GM23338 (cell line): ENCODE data around the gene NLGN3. TPM values are rescaled to one million over a fixed set of nuclear protein-coding genes. Genes with fewer than 3 reads are reported as not detected.

Experiments
- ATAC-seq: fragments of 200-7000 bp; cut with Tn5 transposase; 3 replicates; pipeline ENCODE4 v1.9.1; 2020
- DNase-seq: peaks from one replicate; pipeline ENCODE4 v3.0.0-alpha.2; 2015; ENCODE audit warnings: low spot score
- H2AFZ ChIP-seq: fragments of 200-600 bp; sonication (generic); 2 replicates; pipeline ENCODE4 v1.8.0; 2016; ENCODE audit warnings: antibody characterized with exemption, mild to moderate bottlenecking, moderate library complexity
- H3F3A ChIP-seq: fragments of 200-600 bp; sonication (generic); replicated peaks from 2 replicates; pipeline ENCODE4 v1.8.0; 2017; ENCODE audit warnings: antibody characterized with exemption, mixed run types, low read depth
- H3K27ac ChIP-seq: fragments of 200-600 bp; sonication (generic); 2 replicates; pipeline ENCODE4 v1.6.1; 2016; ENCODE audit warnings: low read depth
- H3K27me3 ChIP-seq: fragments of 200-600 bp; sonication (generic); 2 replicates; pipeline ENCODE4 v1.8.0; 2016; ENCODE audit warnings: mild to moderate bottlenecking, mixed run types, moderate library complexity; ENCODE audit not compliant: insufficient read depth
- H3K36me3 ChIP-seq: fragments of 200-600 bp; sonication (generic); 2 replicates; pipeline ENCODE4 v1.8.0; 2016; ENCODE audit warnings: mild to moderate bottlenecking; ENCODE audit not compliant: insufficient read depth
- H3K4me1 ChIP-seq: fragments of 200-600 bp; sonication (generic); 2 replicates; pipeline ENCODE4 v1.8.0; 2016; ENCODE audit warnings: mild to moderate bottlenecking, moderate library complexity; ENCODE audit not compliant: insufficient read depth
- H3K4me2 ChIP-seq: fragments of 200-600 bp; sonication (generic); 2 replicates; pipeline ENCODE4 v1.7.1; 2017; ENCODE audit warnings: mixed run types
- H3K4me3 ChIP-seq: fragments of 200-600 bp; sonication (generic); 2 replicates; pipeline ENCODE4 v1.6.1; 2016; ENCODE audit warnings: mixed run types
- H3K79me2 ChIP-seq: fragments of 200-600 bp; sonication (generic); replicated peaks from 2 replicates; pipeline ENCODE4 v1.8.0; 2017; ENCODE audit warnings: mild to moderate bottlenecking; ENCODE audit not compliant: insufficient read depth
- H3K9me2 ChIP-seq: fragments of 200-600 bp; sonication (generic); 2 replicates; pipeline ENCODE4 v1.8.0; 2017; ENCODE audit not compliant: insufficient read depth
- H4K20me1 ChIP-seq: fragments of 200-600 bp; sonication (generic); replicated peaks from 2 replicates; pipeline ENCODE4 v1.8.0; 2017; ENCODE audit warnings: mild to moderate bottlenecking; ENCODE audit not compliant: insufficient read depth
- H3K27ac Mint-ChIP-seq: 2 replicates; pipeline ENCODE4 v1.8.0; 2020; ENCODE audit warnings: inconsistent platforms, mild to moderate bottlenecking, moderate library complexity, mixed read lengths
- H3K27me3 Mint-ChIP-seq: 3 replicates; pipeline ENCODE4 v1.8.0; 2022; ENCODE audit warnings: low read depth, mild to moderate bottlenecking, moderate library complexity, mixed read lengths, inconsistent platforms; ENCODE audit not compliant: insufficient read depth, poor library complexity
- H3K36me3 Mint-ChIP-seq: 3 replicates; pipeline ENCODE4 v1.8.0; 2021; ENCODE audit warnings: low read depth, mild to moderate bottlenecking, inconsistent platforms, moderate library complexity, mixed read lengths
- H3K4me1 Mint-ChIP-seq: 3 replicates; pipeline ENCODE4 v1.8.0; 2020; ENCODE audit warnings: mild to moderate bottlenecking, inconsistent platforms, mixed read lengths
- H3K4me3 Mint-ChIP-seq: 3 replicates; pipeline ENCODE4 v1.8.0; 2021; ENCODE audit warnings: moderate library complexity, mild to moderate bottlenecking, inconsistent platforms, mixed read lengths
- H3K9me3 Mint-ChIP-seq: 3 replicates; pipeline ENCODE4 v1.8.0; 2020; ENCODE audit warnings: moderate library complexity, mild to moderate bottlenecking, inconsistent platforms, mixed read lengths
- CREB1 ChIP-seq: fragments of 250-450 bp; sonication (Bioruptor Pico); IDR thresholded peaks from 2 replicates; pipeline ENCODE4 v1.5.0; 2020; ENCODE audit warnings: low read depth, mild to moderate bottlenecking, moderate library complexity
- EZH2phosphoT487 ChIP-seq: fragments of 200-600 bp; sonication (generic); IDR thresholded peaks from one replicate; pipeline ENCODE4 v1.8.1; 2018; ENCODE audit warnings: antibody characterized with exemption; ENCODE audit not compliant: unreplicated experiment
- JUNB ChIP-seq: IDR thresholded peaks from one replicate; pipeline ENCODE4 v1.6.1; 2016; ENCODE audit warnings: antibody characterized with exemption; ENCODE audit not compliant: unreplicated experiment
- NANOG ChIP-seq: IDR thresholded peaks from 2 replicates; pipeline ENCODE4 v1.6.1; 2016; ENCODE audit warnings: antibody characterized with exemption, borderline replicate concordance
- POLR2AphosphoS5 ChIP-seq: IDR thresholded peaks from 2 replicates; pipeline ENCODE4 v1.6.1; 2016; ENCODE audit warnings: antibody characterized with exemption, low read depth
- STAT1 ChIP-seq: IDR thresholded peaks from one replicate; pipeline ENCODE4 v1.6.1; 2016; ENCODE audit warnings: antibody characterized with exemption; ENCODE audit not compliant: unreplicated experiment
- ZNF331 ChIP-seq: fragments of 250-450 bp; sonication (Bioruptor Pico); IDR thresholded peaks from 2 replicates; pipeline ENCODE4 v1.5.0; 2020; ENCODE audit warnings: low read depth, mild to moderate bottlenecking, moderate library complexity
- polyA plus RNA-seq: library from polyadenylated mRNA; unstranded; fragments of >200 nt; fragmentation: Nextera tagmentation; extraction: Ambion mirVana; gene quantifications from 2 replicates; pipeline ENCODE4 v1.2.1, GENCODE V29; 2016
- total RNA-seq: library from RNA; depleted of rRNA; stranded (reverse); fragments of >200 nt; shearing (Covaris generic); gene quantifications from 2 replicates; pipeline ENCODE4 v1.2.3, GENCODE V29; 2014
- TF ChIP-seq, protein P1 (sequence below): IDR thresholded peaks from 2 replicates; pipeline ENCODE4 v1.6.1; 2016; ENCODE audit warnings: antibody characterized with exemption

The NLGN3 gene
- total and polyA plus RNA-seq, 2 experiments from 2014 or later: 4.5 to 17.2 TPM

DNA sequence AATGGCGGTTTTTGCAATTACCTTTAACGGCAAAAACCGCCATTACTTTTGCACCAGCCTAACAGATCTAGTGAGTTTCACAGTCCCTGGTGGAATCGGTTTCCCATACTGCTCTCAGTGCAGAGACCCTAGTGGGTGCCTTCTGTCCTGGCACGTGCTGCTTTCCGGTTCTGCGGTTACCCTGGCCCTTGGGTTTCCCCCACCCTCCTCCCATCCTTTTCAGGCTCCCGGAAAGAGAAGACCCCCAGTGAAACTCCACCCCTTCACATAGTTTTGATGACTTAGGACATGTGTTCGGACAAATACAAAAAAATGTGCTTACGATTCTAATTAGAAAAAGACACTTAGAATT, 36.9 kb downstream of the NLGN3 start:
- H3K4me2 ChIP-seq: peak overlapping the region; percentile 58
- no peak overlapping the region for H2AFZ ChIP-seq
- no peaks in the 10 kb centered on the region for H3K79me2 ChIP-seq
- H3K27ac ChIP-seq: peak overlapping the region; percentile 95
- TF ChIP-seq POLR2AphosphoS5 (no peak), EZH2phosphoT487 (no peak), STAT1 (no peak), JUNB (no peak), NANOG (no peak)
- TF ChIP-seq, protein P1, sequence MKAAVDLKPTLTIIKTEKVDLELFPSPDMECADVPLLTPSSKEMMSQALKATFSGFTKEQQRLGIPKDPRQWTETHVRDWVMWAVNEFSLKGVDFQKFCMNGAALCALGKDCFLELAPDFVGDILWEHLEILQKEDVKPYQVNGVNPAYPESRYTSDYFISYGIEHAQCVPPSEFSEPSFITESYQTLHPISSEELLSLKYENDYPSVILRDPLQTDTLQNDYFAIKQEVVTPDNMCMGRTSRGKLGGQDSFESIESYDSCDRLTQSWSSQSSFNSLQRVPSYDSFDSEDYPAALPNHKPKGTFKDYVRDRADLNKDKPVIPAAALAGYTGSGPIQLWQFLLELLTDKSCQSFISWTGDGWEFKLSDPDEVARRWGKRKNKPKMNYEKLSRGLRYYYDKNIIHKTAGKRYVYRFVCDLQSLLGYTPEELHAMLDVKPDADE: no peak
- peak overlapping the region; percentile 41 for H3K4me3 ChIP-seq
- H3K4me1 ChIP-seq: no peaks in the 10 kb centered on the region; the same call in 1 of the 2 replicates
- H3K9me2 ChIP-seq: no peaks in the 10 kb centered on the region
- no peaks in the 10 kb centered on the region for H3K9me3 Mint-ChIP-seq
- ATAC-seq (peak; percentile 25), DNase-seq (no peak)
- peak overlapping the region; percentile 79 for H3K4me3 Mint-ChIP-seq
- H4K20me1 ChIP-seq: no peaks in the 10 kb centered on the region
- no peaks in the 10 kb centered on the region for H3K27me3 ChIP-seq
- no peaks in the 10 kb centered on the region for H3F3A ChIP-seq
- peaks cover 29% of the 10 kb centered on the region for H3K4me1 Mint-ChIP-seq
- H3K36me3 Mint-ChIP-seq: no peaks in the 10 kb centered on the region
- peaks cover 3% of the 10 kb centered on the region for H3K27me3 Mint-ChIP-seq
- peak overlapping the region; percentile 99 for H3K27ac Mint-ChIP-seq
- H3K36me3 ChIP-seq: no peaks in the 10 kb centered on the region

DNA sequence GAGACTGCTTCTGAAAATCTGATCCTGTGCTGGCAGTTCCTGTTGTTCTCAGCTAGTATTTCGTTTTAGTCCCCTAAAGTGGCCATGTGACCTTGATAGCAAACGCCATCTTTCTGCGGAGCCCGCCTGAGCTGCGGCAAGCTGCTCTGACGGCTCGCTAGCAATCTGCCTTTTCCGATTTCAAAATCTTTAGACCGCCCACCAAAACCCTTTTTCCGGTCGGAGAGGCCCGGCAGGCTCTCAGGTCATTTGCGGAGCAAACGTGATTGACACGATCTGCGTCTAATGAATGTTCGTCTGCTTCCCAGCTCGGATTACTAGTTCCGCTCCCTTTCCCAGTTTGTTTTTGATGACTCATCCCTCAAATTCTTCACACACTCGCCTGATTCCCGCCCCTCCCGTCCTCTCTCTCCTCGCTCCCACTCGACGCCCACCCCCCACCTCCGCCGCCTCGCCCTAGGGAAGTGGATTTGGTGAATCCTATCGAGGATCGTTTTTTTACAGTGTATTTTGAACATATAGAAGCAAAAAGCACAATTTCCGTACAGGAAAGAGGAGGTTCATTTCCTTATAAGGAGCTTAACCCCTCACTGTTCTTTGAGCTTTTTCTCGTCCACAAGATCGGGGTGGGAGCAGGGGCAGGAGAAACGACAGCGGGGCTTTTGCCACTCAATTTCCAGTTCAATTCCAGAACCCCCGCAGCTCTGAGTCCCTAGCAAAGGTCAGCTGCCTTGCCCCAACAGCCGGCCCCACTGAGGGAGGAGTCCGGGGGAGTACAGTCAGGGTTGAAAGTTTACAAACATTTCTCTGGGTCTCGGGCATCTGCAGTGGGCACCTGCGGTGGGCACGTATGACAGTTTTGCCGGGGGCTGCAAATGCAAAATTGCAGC, 37.5 kb downstream of the NLGN3 start:
- Histone ChIP-seq H3K9me2 (no peaks in the 10 kb centered on the region), H2AFZ (no peak overlapping the region), H3F3A (no peaks in the 10 kb centered on the region), H3K36me3 (no peaks in the 10 kb centered on the region), H3K27ac (peak overlapping the region; percentile 95), H3K4me3 (peak overlapping the region; percentile 41), H4K20me1 (no peaks in the 10 kb centered on the region), H3K4me2 (peak overlapping the region; percentile 61), H3K79me2 (no peaks in the 10 kb centered on the region), H3K27me3 (no peaks in the 10 kb centered on the region), H3K4me1 (no peaks in the 10 kb centered on the region; the same call in 1 of the 2 replicates)
- Mint-ChIP-seq H3K4me3 (peak overlapping the region; percentile 79), H3K36me3 (no peaks in the 10 kb centered on the region), H3K9me3 (no peaks in the 10 kb centered on the region), H3K27me3 (peaks cover 3% of the 10 kb centered on the region), H3K4me1 (peaks cover 28% of the 10 kb centered on the region), H3K27ac (peak overlapping the region; percentile 99)
- TF ChIP-seq ZNF331 (CRISPR knock-in tag) (no peak), CREB1 (CRISPR knock-in tag) (peak; percentile 24; the same call in 1 of the 2 replicates), POLR2AphosphoS5 (peak; percentile 62)
- TF ChIP-seq, protein P1: 0 out of 2 replicates have a peak, but pooled peaks have one; percentile 42
- ATAC-seq (peak; percentile 85), DNase-seq (peak; percentile 94)
